HEK293 (cell line): ENCODE data around the gene PLSCR3.

Experiments used
- CTCF ChIP-seq: fragments of 450-650 bp; formaldehyde crosslinking; IDR thresholded peaks from 2 replicates; pipeline ENCODE4 v1.5.1; 2016; ENCODE audit warnings: missing biosample characterization, missing genetic modification characterization
- MYNN ChIP-seq: fragments of 450-650 bp; formaldehyde crosslinking; IDR thresholded peaks from 2 replicates; pipeline ENCODE4 v1.5.1; 2016; ENCODE audit warnings: missing biosample characterization, missing genetic modification characterization, borderline replicate concordance
- PATZ1 ChIP-seq: fragments of 450-650 bp; formaldehyde crosslinking; IDR thresholded peaks from 2 replicates; pipeline ENCODE4 v1.5.1; 2016; ENCODE audit warnings: missing biosample characterization, missing genetic modification characterization
- ZBTB8A ChIP-seq: fragments of 450-650 bp; formaldehyde crosslinking; IDR thresholded peaks from 2 replicates; pipeline ENCODE4 v1.5.1; 2016; ENCODE audit warnings: missing biosample characterization, missing genetic modification characterization
- ZEB2 ChIP-seq: fragments of 450-650 bp; formaldehyde crosslinking; IDR thresholded peaks from 2 replicates; pipeline ENCODE4 v1.5.1; 2016; ENCODE audit warnings: missing biosample characterization, missing genetic modification characterization
- ZNF514 ChIP-seq: fragments of 450-650 bp; formaldehyde crosslinking; IDR thresholded peaks from 2 replicates; pipeline ENCODE4 v1.5.1; 2016; ENCODE audit warnings: missing biosample characterization, missing genetic modification characterization
- ZNF529 ChIP-seq: fragments of 450-650 bp; formaldehyde crosslinking; IDR thresholded peaks from 2 replicates; pipeline ENCODE4 v1.5.1; 2017; ENCODE audit warnings: missing genetic modification characterization, missing biosample characterization; ENCODE audit not compliant: insufficient replicate concordance
- TF ChIP-seq, protein P1 (sequence below): fragments of 450-650 bp; formaldehyde crosslinking; IDR thresholded peaks from 2 replicates; pipeline ENCODE4 v1.5.1; 2016; ENCODE audit warnings: missing biosample characterization, missing genetic modification characterization
- TF ChIP-seq, protein P2 (sequence below): fragments of 450-650 bp; formaldehyde crosslinking; IDR thresholded peaks from 2 replicates; pipeline ENCODE4 v1.5.1; 2016; ENCODE audit warnings: missing biosample characterization, missing genetic modification characterization

GRCh38 chr17:7421186-7421585 is 26.9 kb upstream of the PLSCR3 start:
- no peak for TF ChIP-seq MYNN
- no peak for TF ChIP-seq PATZ1 (tag by site-specific recombination)
- no peak for TF ChIP-seq CTCF (tag by site-specific recombination)
- TF ChIP-seq, protein P1, sequence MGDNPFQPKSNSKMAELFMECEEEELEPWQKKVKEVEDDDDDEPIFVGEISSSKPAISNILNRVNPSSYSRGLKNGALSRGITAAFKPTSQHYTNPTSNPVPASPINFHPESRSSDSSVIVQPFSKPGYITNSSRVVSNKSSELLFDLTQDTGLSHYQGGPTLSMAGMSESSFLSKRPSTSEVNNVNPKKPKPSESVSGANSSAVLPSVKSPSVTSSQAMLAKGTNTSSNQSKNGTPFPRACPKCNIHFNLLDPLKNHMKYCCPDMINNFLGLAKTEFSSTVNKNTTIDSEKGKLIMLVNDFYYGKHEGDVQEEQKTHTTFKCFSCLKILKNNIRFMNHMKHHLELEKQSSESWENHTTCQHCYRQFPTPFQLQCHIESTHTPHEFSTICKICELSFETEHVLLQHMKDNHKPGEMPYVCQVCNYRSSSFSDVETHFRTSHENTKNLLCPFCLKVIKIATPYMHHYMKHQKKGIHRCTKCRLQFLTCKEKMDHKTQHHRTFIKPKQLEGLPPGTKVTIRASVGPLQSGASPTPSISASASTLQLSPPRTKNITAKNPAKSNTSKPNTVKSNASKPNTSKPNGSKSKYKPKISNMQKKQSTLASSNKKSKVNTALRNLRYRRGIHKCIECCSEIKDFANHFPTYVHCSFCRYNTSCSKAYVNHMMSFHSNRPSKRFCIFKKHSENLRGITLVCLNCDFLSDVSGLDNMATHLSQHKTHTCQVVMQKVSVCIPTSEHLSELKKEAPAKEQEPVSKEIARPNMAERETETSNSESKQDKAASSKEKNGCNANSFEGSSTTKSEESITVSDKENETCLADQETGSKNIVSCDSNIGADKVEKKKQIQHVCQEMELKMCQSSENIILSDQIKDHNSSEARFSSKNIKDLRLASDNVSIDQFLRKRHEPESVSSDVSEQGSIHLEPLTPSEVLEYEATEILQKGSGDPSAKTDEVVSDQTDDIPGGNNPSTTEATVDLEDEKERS (tag by site-specific recombination): no peak
- TF ChIP-seq ZEB2 (tag by site-specific recombination): no peak
- no peak for TF ChIP-seq ZNF514 (tag by site-specific recombination)
- TF ChIP-seq, protein P2, sequence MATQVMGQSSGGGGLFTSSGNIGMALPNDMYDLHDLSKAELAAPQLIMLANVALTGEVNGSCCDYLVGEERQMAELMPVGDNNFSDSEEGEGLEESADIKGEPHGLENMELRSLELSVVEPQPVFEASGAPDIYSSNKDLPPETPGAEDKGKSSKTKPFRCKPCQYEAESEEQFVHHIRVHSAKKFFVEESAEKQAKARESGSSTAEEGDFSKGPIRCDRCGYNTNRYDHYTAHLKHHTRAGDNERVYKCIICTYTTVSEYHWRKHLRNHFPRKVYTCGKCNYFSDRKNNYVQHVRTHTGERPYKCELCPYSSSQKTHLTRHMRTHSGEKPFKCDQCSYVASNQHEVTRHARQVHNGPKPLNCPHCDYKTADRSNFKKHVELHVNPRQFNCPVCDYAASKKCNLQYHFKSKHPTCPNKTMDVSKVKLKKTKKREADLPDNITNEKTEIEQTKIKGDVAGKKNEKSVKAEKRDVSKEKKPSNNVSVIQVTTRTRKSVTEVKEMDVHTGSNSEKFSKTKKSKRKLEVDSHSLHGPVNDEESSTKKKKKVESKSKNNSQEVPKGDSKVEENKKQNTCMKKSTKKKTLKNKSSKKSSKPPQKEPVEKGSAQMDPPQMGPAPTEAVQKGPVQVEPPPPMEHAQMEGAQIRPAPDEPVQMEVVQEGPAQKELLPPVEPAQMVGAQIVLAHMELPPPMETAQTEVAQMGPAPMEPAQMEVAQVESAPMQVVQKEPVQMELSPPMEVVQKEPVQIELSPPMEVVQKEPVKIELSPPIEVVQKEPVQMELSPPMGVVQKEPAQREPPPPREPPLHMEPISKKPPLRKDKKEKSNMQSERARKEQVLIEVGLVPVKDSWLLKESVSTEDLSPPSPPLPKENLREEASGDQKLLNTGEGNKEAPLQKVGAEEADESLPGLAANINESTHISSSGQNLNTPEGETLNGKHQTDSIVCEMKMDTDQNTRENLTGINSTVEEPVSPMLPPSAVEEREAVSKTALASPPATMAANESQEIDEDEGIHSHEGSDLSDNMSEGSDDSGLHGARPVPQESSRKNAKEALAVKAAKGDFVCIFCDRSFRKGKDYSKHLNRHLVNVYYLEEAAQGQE: no peak
- no peak for TF ChIP-seq ZBTB8A
- TF ChIP-seq ZNF529 (tag by site-specific recombination): no peak
